Measurements from ENCODE around the gene PEAK3.

The PEAK3 gene

GRCh38 chr19:2274185-2274711 is 7.7 kb downstream of the PEAK3 start:
- peak overlapping the region; percentile 50 for H3K4me3 ChIP-seq (ENCODE audit: low read length)
- no peak for TF ChIP-seq CTCF (conservative IDR thresholded peaks at IDR 0.05; ENCODE audit: low read length)
- DNase-seq (ENCODE audit: low read depth), result no peak

- peak; percentile 63 for DNase-seq (ENCODE audit: low read depth)
- peak overlapping the region; percentile 50 for H3K4me3 ChIP-seq (ENCODE audit: low read length)
- peak; percentile 61 for TF ChIP-seq CTCF (conservative IDR thresholded peaks at IDR 0.05; ENCODE audit: low read length)
Measured at GRCh38 chr19:2273356-2274184, 8.4 kb downstream of the PEAK3 start.

GRCh38 chr19:2271234-2272103 is 10.5 kb downstream of the PEAK3 start:
- H3K4me3 ChIP-seq (ENCODE audit: low read length), result peak overlapping the region; percentile 95
- TF ChIP-seq CTCF (conservative IDR thresholded peaks at IDR 0.05; ENCODE audit: low read length), result no peak
- peak; percentile 82 for DNase-seq (ENCODE audit: low read depth)

GRCh38 chr19:2270423-2271233 is 11.3 kb downstream of the PEAK3 start:
- no peak for TF ChIP-seq CTCF (conservative IDR thresholded peaks at IDR 0.05; ENCODE audit: low read length)
- peak; percentile 86 for DNase-seq (ENCODE audit: low read depth)
- H3K4me3 ChIP-seq (ENCODE audit: low read length), result peak overlapping the region; percentile 95

- no peak for TF ChIP-seq CTCF (conservative IDR thresholded peaks at IDR 0.05; ENCODE audit: low read length)
- DNase-seq (ENCODE audit: low read depth), result peak; percentile 42
- peak overlapping the region; percentile 95 for H3K4me3 ChIP-seq (ENCODE audit: low read length)
Measured at GRCh38 chr19:2270157-2270422, 11.9 kb downstream of the PEAK3 start.

- peak; percentile 96 for DNase-seq (ENCODE audit: low read depth)
- peak overlapping the region; percentile 95 for H3K4me3 ChIP-seq (ENCODE audit: low read length)
- no peak for TF ChIP-seq CTCF (conservative IDR thresholded peaks at IDR 0.05; ENCODE audit: low read length)
Measured at GRCh38 chr19:2269244-2270156, 12.5 kb downstream of the PEAK3 start.
